A549 (cell line): ENCODE data around the gene TCP10L. TPM values are rescaled to one million over a fixed set of nuclear protein-coding genes. Genes with fewer than 3 reads are reported as not detected.
"Not testable (repeated sequence)": the region's sequence is repeated elsewhere in the genome, so short reads cannot be mapped to it uniquely, and the experiment has no call there.

Experiments
- ATAC-seq, 2 experiments: fragments of 200-7000 bp in 1 of 2; fragments of >200 bp in 1 of 2; cut with Nextera tagmentation in 1 of 2; cut with Tn5 transposase in 1 of 2; 3 replicates each; pipeline versions ENCODE4 v1.8.0 to v1.9.1; 2018 to 2020; ENCODE audit warnings: mild to moderate bottlenecking in 1 of 2, moderate library complexity in 1 of 2
- CTCF ChIA-PET: fragments of 300-600 bp; sonication (Branson Sonifier 250); formaldehyde crosslinking; extraction: SDS; loops from one replicate; lab custom pipeline; 2021; ENCODE audit warnings: antibody characterized with exemption, inconsistent platforms; lab: Yijun Ruan, JAX
- POLR2A ChIA-PET: fragments of 350-600 bp; formaldehyde crosslinking; extraction: SDS; loops from one replicate; lab custom pipeline; 2021; ENCODE audit warnings: antibody characterized with exemption, inconsistent platforms; lab: Yijun Ruan, JAX
- DNase-seq, 2 experiments: peaks; one replicate each; pipeline versions ENCODE4 v3.0.0 to v3.0.0-alpha.2; 2011 to 2016; ENCODE audit warnings: low read depth in 1 of 2, low spot score in 1 of 2
- FAIRE-seq: peaks from 2 replicates; lab custom pipeline; 2011; peaks lifted over from hg19 to GRCh38; lab: Jason Lieb, UNC
- H3K27ac ChIP-seq, 2 experiments: fragments of >200 bp; sonication (Bioruptor Twin); formaldehyde crosslinking; 3 replicates each; pipeline ENCODE4 v1.5.1; 2016 to 2017
- H3K4me1 ChIP-seq: fragments of >200 bp; sonication (Bioruptor Twin); formaldehyde crosslinking; 3 replicates; pipeline ENCODE4 v1.6.1; 2016
- H3K4me2 ChIP-seq: fragments of >200 bp; sonication (Bioruptor Twin); formaldehyde crosslinking; 3 replicates; pipeline ENCODE4 v1.6.1; 2016
- H3K4me3 ChIP-seq: fragments of >200 bp; sonication (Bioruptor Twin); formaldehyde crosslinking; 3 replicates; pipeline ENCODE4 v1.5.1; 2016
- H3K9me3 ChIP-seq: fragments of >200 bp; sonication (Bioruptor Twin); formaldehyde crosslinking; 3 replicates; pipeline ENCODE4 v1.6.1; 2016
- BHLHE40 ChIP-seq: IDR thresholded peaks from 2 replicates; pipeline ENCODE4 v1.6.1; 2012; ENCODE audit warnings: low read depth, low read length, inconsistent platforms
- CBX8 ChIP-seq: fragments of 200-600 bp; sonication (generic); IDR thresholded peaks from 2 replicates; pipeline ENCODE4 v1.6.1; 2016
- CEBPB ChIP-seq, 2 experiments: fragments of >200 bp in 1 of 2; sonication (Bioruptor Twin) in 1 of 2; formaldehyde crosslinking in 1 of 2; IDR thresholded peaks; 2 replicates each; pipeline ENCODE4 v1.6.1; 2012 to 2016
- EHF ChIP-seq: fragments of 250-450 bp; sonication (Bioruptor Pico); IDR thresholded peaks from 2 replicates; pipeline ENCODE4 v1.5.0; 2020; ENCODE audit warnings: mild to moderate bottlenecking
- EHMT2 ChIP-seq: fragments of 200-600 bp; sonication (generic); IDR thresholded peaks from 2 replicates; pipeline ENCODE4 v1.6.1; 2016; ENCODE audit warnings: antibody characterized with exemption, low read depth, mild to moderate bottlenecking, moderate library complexity
- ELK1 ChIP-seq: fragments of 150-350 bp; IDR thresholded peaks from 2 replicates; pipeline ENCODE4 v1.6.1; 2014; ENCODE audit warnings: low read depth, mild to moderate bottlenecking, low read length
- EP300 ChIP-seq, 2 experiments: fragments of >200 bp; sonication (Bioruptor Twin); formaldehyde crosslinking; IDR thresholded peaks; 2 replicates in 1 of 2; 3 replicates in 1 of 2; pipeline ENCODE4 v1.6.1; 2016 to 2017
- ESRRA ChIP-seq: fragments of 150-350 bp; IDR thresholded peaks from 2 replicates; pipeline ENCODE4 v1.6.1; 2014; ENCODE audit warnings: mild to moderate bottlenecking, low read length, borderline replicate concordance
- FOSB ChIP-seq: fragments of 250-450 bp; sonication (Bioruptor Pico); IDR thresholded peaks from 2 replicates; pipeline ENCODE4 v1.5.0; 2020; ENCODE audit warnings: mild to moderate bottlenecking, moderate library complexity
- FOXS1 ChIP-seq: fragments of 250-450 bp; sonication (Bioruptor Pico); IDR thresholded peaks from 2 replicates; pipeline ENCODE4 v1.5.0; 2020; ENCODE audit warnings: mild to moderate bottlenecking, moderate library complexity
- GATA3 ChIP-seq: IDR thresholded peaks from 2 replicates; pipeline ENCODE4 v1.6.1; 2012; ENCODE audit warnings: borderline replicate concordance
- HDAC2 ChIP-seq: fragments of 200-600 bp; sonication (generic); IDR thresholded peaks from 2 replicates; pipeline ENCODE4 v1.6.1; 2016
- HOXA7 ChIP-seq: fragments of 250-450 bp; sonication (Bioruptor Pico); IDR thresholded peaks from 2 replicates; pipeline ENCODE4 v1.5.0; 2020; ENCODE audit warnings: mild to moderate bottlenecking, moderate library complexity
- HOXB5 ChIP-seq: fragments of 250-450 bp; sonication (Bioruptor Pico); IDR thresholded peaks from 2 replicates; pipeline ENCODE4 v1.5.0; 2020; ENCODE audit warnings: mild to moderate bottlenecking, moderate library complexity
- JUNB ChIP-seq: fragments of >200 bp; sonication (Bioruptor Twin); formaldehyde crosslinking; IDR thresholded peaks from 2 replicates; pipeline ENCODE4 v1.6.1; 2016
- MAFK ChIP-seq: fragments of 450-650 bp; IDR thresholded peaks from 2 replicates; pipeline ENCODE4 v1.6.1; 2014; ENCODE audit not compliant: partially characterized antibody
- NPAS2 ChIP-seq: fragments of 250-450 bp; sonication (Bioruptor Pico); IDR thresholded peaks from 2 replicates; pipeline ENCODE4 v1.8.0; 2022; ENCODE audit warnings: mild to moderate bottlenecking, moderate library complexity, borderline replicate concordance
- PHF8 ChIP-seq: fragments of 200-600 bp; sonication (generic); IDR thresholded peaks from 2 replicates; pipeline ENCODE4 v1.6.1; 2016; ENCODE audit warnings: low read depth, mild to moderate bottlenecking, antibody characterized with exemption, moderate library complexity, borderline replicate concordance
- RARB ChIP-seq: fragments of 250-450 bp; sonication (Bioruptor Pico); IDR thresholded peaks from 2 replicates; pipeline ENCODE4 v1.8.0; 2021; ENCODE audit warnings: mild to moderate bottlenecking, moderate library complexity
- RCOR1 ChIP-seq: fragments of 150-350 bp; IDR thresholded peaks from 2 replicates; pipeline ENCODE4 v1.6.1; 2014; ENCODE audit warnings: antibody characterized with exemption, low read length, low read depth
- REST ChIP-seq: fragments of 200-600 bp; sonication (generic); IDR thresholded peaks from 2 replicates; pipeline ENCODE4 v1.6.1; 2016; ENCODE audit warnings: antibody characterized with exemption, mild to moderate bottlenecking, moderate library complexity
- RFX5 ChIP-seq: fragments of 450-650 bp; IDR thresholded peaks from 2 replicates; pipeline ENCODE4 v1.7.1; 2014; ENCODE audit warnings: antibody characterized with exemption, mild to moderate bottlenecking, moderate library complexity
- SMC3 ChIP-seq: fragments of >200 bp; sonication (Bioruptor Twin); formaldehyde crosslinking; IDR thresholded peaks from 3 replicates; pipeline ENCODE4 v1.6.1; 2018; ENCODE audit warnings: inconsistent platforms
- SREBF2 ChIP-seq: fragments of 450-650 bp; IDR thresholded peaks from 2 replicates; pipeline ENCODE4 v1.6.1; 2014; ENCODE audit warnings: mild to moderate bottlenecking, moderate library complexity
- TFCP2L1 ChIP-seq: fragments of 250-450 bp; sonication (Bioruptor Pico); IDR thresholded peaks from 2 replicates; pipeline ENCODE4 v1.5.0; 2021; ENCODE audit warnings: mild to moderate bottlenecking
- TP53 ChIP-seq: fragments of 250-450 bp; sonication (Bioruptor Pico); IDR thresholded peaks from 2 replicates; pipeline ENCODE4 v1.5.0; 2021; ENCODE audit warnings: mild to moderate bottlenecking, moderate library complexity
- ZFP36 ChIP-seq: fragments of 450-650 bp; IDR thresholded peaks from 2 replicates; pipeline ENCODE4 v1.6.1; 2014; ENCODE audit warnings: borderline replicate concordance; ENCODE audit not compliant: partially characterized antibody
- ZNF302 ChIP-seq: fragments of 250-450 bp; sonication (Bioruptor Pico); IDR thresholded peaks from 2 replicates; pipeline ENCODE4 v1.9.0; 2021; ENCODE audit warnings: inconsistent platforms, mild to moderate bottlenecking, moderate library complexity
- WGBS: methylation state at CpG from one replicate; pipeline ENCODE4 v1.1.6; 2017; ENCODE audit errors: missing lambda C conversion rate; 5-methylcytosine and 5-hydroxymethylcytosine counted together
- polyA minus RNA-seq: library from RNA; depleted of rRNA, polyadenylated mRNA; stranded (reverse); fragments of >200 nt; gene quantifications from 2 replicates; pipeline ENCODE4 v1.2.3, GENCODE V29; 2011; rRNA and poly(A)+ RNA removed
- polyA plus RNA-seq, 4 experiments: library from polyadenylated mRNA; depleted of rRNA in 3 of 4; stranded (reverse); fragments of >200 nt; fragmentation: RNase III in 1 of 4; extraction: RNeasy Plus Mini Kit Qiagen cat#74134 plus additional on column Dnase treatment in 1 of 4; gene quantifications; 2 replicates in 3 of 4; 3 replicates in 1 of 4; pipeline ENCODE4 v1.2.3, GENCODE V29; 2011 to 2017
- TF ChIP-seq, protein P1 (sequence below): fragments of 450-650 bp; IDR thresholded peaks from 2 replicates; pipeline ENCODE4 v1.6.1; 2014; ENCODE audit warnings: antibody characterized with exemption
- TF ChIP-seq, protein P2 (sequence below): fragments of >200 bp; sonication (Bioruptor Twin); formaldehyde crosslinking; IDR thresholded peaks from 3 replicates; pipeline ENCODE4 v1.5.1; 2016

TCP10L gene
- polyA plus RNA-seq (2011; rRNA removed) (1.2 TPM in 2 replicates), polyA plus RNA-seq (2017; fragmentation: RNase III; extraction: RNeasy Plus Mini Kit Qiagen cat#74134 plus additional on column Dnase treatment) (0.30 to 0.62 TPM (median 0.54 TPM) in 3 replicates), polyA minus RNA-seq (0.63 and 0.91 TPM in 2 replicates)
- 0.24 and 0.25 TPM in 2 replicates for polyA plus RNA-seq (2012; cell fraction: cytosol; rRNA removed)
- polyA plus RNA-seq (2012; cell fraction: nucleus; rRNA removed): 0.41 and 0.66 TPM in 2 replicates

DNA sequence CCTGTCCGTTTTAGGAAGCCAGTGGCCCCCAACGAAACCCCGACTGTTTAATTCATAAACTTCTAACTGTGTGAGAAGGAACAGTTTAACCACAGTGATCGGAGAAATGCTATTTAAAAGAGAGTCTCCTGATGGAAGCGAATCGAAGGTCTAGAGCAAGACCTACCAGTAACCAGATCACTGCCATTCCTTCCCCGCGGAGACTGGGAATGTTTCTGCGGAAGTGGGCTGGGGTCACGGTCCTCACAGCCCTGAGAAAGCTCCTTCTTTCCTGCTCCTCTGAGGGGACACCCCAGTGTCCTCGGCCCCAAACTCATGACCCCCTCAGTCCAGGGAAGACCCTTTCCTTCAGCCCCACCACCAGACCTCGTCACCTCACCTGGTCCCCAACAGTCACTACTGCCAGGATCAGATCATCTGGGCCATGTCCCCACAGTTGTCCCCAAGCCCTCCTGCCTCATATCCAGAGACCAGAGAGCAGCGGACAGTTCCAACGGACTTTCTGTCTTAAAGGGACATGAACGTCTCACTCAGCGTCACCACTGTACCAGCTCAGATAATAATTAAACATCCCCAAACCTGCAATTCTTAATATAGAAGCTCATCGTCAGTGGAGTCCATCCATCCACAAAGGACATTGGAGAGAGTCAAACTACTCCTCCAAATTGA lies at the start of gene TCP10L:
Gene TCP10L (minus strand): TSS at position 482 of the 669 bp plus-strand sequence. CDS start 1,219 bp downstream, outside the sequence.
- H3K4me2 ChIP-seq: no peak within 1 kb of the TSS
- H3K27ac ChIP-seq: no peak within 1 kb of the TSS
- no peaks in the 10 kb centered on the region for H3K9me3 ChIP-seq
- DNase-seq (no peak), ATAC-seq (no peak), FAIRE-seq (no peak)
- CTCF ChIA-PET: interaction anchor here (1.2 kb wide), 1 partner anchor 16 kb away, joined by 6 read pairs; no protein-coding TSS in a partner anchor
- WGBS: 66% methylated on average over 17 of the region's 17 CpGs
- POLR2A ChIA-PET: no interaction called here
- no peaks in the 10 kb centered on the region for H3K4me1 ChIP-seq
- TF ChIP-seq, protein P1, sequence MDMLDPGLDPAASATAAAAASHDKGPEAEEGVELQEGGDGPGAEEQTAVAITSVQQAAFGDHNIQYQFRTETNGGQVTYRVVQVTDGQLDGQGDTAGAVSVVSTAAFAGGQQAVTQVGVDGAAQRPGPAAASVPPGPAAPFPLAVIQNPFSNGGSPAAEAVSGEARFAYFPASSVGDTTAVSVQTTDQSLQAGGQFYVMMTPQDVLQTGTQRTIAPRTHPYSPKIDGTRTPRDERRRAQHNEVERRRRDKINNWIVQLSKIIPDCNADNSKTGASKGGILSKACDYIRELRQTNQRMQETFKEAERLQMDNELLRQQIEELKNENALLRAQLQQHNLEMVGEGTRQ: no peak
- TF ChIP-seq EHF (CRISPR knock-in tag): no peak
- no peak for TF ChIP-seq BHLHE40
- no peak for TF ChIP-seq REST
- TF ChIP-seq HOXB5: no peak
- TF ChIP-seq TP53 (CRISPR knock-in tag): no peak
- no peak for TF ChIP-seq ELK1
- no peak for TF ChIP-seq NPAS2 (CRISPR knock-in tag)
- no peak for TF ChIP-seq EP300 (IDR thresholded peaks at IDR 0.05)
- no peak for TF ChIP-seq SREBF2
- TF ChIP-seq FOXS1 (CRISPR knock-in tag): no peak
- no peak for TF ChIP-seq RFX5
- no peak for TF ChIP-seq SMC3
- TF ChIP-seq RARB (CRISPR knock-in tag): no peak
- TF ChIP-seq TFCP2L1 (CRISPR knock-in tag): no peak
- no peak within 1 kb of the TSS for H3K4me3 ChIP-seq

GRCh38 chr21:32626621-32627196 lies 41.4 kb upstream of the TCP10L start:
- ATAC-seq: no peak
- H3K27ac ChIP-seq: no peak overlapping the region

DNA sequence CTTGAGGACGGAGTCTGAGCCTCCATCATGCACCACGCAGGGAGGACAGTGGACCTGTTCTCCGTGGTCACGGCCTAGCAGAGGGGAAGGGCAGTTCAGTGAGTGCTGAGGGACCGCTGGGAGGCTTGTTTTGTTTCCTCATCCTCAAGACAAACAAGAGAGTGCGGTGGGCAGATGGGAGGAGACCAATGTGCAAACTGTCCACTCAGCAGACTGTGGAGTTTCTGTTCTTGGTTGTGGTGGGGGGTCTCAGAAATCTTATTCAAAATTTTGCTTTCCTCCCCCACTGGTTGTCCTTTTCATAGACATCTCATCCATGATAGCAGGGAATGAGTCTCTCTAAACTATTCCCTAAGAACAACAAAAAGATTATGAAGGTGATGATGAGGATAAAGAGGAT lies 32.9 kb upstream of the TCP10L start:
- H3K4me2 ChIP-seq, ATAC-seq, H3K9me3 ChIP-seq, POLR2A ChIA-PET, H3K4me1 ChIP-seq, H3K4me3 ChIP-seq, CTCF ChIA-PET, FAIRE-seq, DNase-seq, H3K27ac ChIP-seq: not testable (repeated sequence)
- WGBS: 42% methylated on average over 2 of the region's 6 CpGs

More at GRCh38 chr21:32626621-32627196, 41.4 kb upstream of the TCP10L start:
- WGBS: 89% methylated on average over 3 of the region's 3 CpGs
- DNase-seq (no peak), FAIRE-seq (no peak)
- TF ChIP-seq CBX8 (no peak), GATA3 (no peak), MAFK (no peak), RARB (CRISPR knock-in tag) (no peak), SMC3 (no peak), ZNF302 (CRISPR knock-in tag) (no peak), RCOR1 (no peak), ESRRA (no peak), CEBPB (IDR thresholded peaks at IDR 0.05) (no peak), PHF8 (no peak), EP300 (IDR thresholded peaks at IDR 0.05) (no peak), HOXA7 (CRISPR knock-in tag) (no peak), ZFP36 (no peak), SREBF2 (no peak), EHMT2 (no peak), EHF (CRISPR knock-in tag) (no peak), HDAC2 (no peak), FOSB (CRISPR knock-in tag) (no peak), JUNB (no peak)
- TF ChIP-seq, protein P2, sequence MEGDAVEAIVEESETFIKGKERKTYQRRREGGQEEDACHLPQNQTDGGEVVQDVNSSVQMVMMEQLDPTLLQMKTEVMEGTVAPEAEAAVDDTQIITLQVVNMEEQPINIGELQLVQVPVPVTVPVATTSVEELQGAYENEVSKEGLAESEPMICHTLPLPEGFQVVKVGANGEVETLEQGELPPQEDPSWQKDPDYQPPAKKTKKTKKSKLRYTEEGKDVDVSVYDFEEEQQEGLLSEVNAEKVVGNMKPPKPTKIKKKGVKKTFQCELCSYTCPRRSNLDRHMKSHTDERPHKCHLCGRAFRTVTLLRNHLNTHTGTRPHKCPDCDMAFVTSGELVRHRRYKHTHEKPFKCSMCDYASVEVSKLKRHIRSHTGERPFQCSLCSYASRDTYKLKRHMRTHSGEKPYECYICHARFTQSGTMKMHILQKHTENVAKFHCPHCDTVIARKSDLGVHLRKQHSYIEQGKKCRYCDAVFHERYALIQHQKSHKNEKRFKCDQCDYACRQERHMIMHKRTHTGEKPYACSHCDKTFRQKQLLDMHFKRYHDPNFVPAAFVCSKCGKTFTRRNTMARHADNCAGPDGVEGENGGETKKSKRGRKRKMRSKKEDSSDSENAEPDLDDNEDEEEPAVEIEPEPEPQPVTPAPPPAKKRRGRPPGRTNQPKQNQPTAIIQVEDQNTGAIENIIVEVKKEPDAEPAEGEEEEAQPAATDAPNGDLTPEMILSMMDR: no peak
- CTCF ChIA-PET: interaction anchor here (1.1 to 1.9 kb wide), 2 partner anchors 14 to 26 kb away, joined by 3 to 6 read pairs; no protein-coding TSS in a partner anchor
- no peaks in the 10 kb centered on the region for H3K4me1 ChIP-seq
- H3K9me3 ChIP-seq: no peaks in the 10 kb centered on the region
- no peak overlapping the region for H3K4me3 ChIP-seq
- POLR2A ChIA-PET: no interaction called here
- no peak overlapping the region for H3K4me2 ChIP-seq
